ENCODE data around the gene NT5E.

The NT5E gene

GRCh38 chr6:85404564-85405174, 45.2 kb upstream of the NT5E start:
- 0 out of 2 replicates have a peak, but pooled peaks have one; percentile 13 for TF ChIP-seq CTCF (conservative IDR thresholded peaks at IDR 0.05; ENCODE audit: low read length)
- DNase-seq (ENCODE audit: low read depth): peak; percentile 93
- no peak overlapping the region for H3K4me3 ChIP-seq (ENCODE audit: low read length)

- no peak overlapping the region for H3K4me3 ChIP-seq (ENCODE audit: low read length)
Measured at GRCh38 chr6:85405175-85405852, 44.6 kb upstream of the NT5E start.

GRCh38 chr6:85405853-85406198, 44.1 kb upstream of the NT5E start:
- no peak overlapping the region for H3K4me3 ChIP-seq (ENCODE audit: low read length)
- DNase-seq (ENCODE audit: low read depth): no peak
- no peak for TF ChIP-seq CTCF (conservative IDR thresholded peaks at IDR 0.05; ENCODE audit: low read length)

More at GRCh38 chr6:85405175-85405852, 44.6 kb upstream of the NT5E start:
- TF ChIP-seq CTCF (conservative IDR thresholded peaks at IDR 0.05; ENCODE audit: low read length): no peak
- no peak for DNase-seq (ENCODE audit: low read depth)

DNA sequence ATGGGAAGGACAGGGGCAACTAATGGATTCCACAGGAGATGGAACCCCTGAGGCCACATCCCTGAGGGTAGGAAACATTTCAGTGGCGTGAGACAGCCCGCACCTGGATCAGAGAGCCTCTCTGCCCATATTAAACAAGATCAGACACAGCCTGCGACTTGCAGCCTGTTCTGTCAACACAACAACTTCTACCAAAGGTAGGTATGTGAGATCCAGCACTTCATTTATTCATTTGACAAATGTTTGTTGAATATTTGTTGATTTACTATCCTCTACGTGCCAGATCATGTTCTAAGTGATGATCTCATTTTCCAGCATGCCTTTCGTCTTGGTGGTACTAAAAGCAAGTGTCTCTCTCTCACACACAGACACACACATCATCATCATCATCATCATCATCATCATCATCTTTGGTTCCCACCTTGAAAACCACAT, 43.2 kb upstream of the NT5E start:
- TF ChIP-seq CTCF (conservative IDR thresholded peaks at IDR 0.05; ENCODE audit: low read length): no peak
- no peak overlapping the region for H3K4me3 ChIP-seq (ENCODE audit: low read length)
- no peak for DNase-seq (ENCODE audit: low read depth)

DNA sequence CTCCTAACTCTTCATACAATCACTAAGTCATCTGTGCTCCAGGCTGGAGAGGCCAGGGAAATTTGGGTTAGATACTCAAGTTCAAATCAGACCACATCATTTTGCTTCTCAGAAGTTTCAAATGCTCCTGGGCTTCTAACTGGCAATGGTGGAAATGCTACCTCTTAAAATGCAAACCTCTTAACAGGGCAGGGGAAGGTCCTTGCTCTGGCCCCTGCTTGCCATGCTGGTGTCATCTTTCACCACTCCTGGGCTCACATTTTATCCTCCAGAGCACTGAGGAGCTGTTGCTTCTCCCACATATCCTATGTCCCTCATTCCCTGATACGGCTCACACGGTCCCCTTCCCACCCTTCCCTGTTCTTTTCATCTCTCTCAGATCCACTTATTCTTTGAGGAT, 41.8 kb upstream of the NT5E start:
- TF ChIP-seq CTCF (conservative IDR thresholded peaks at IDR 0.05; ENCODE audit: low read length): no peak
- H3K4me3 ChIP-seq (ENCODE audit: low read length): no peak overlapping the region
- no peak for DNase-seq (ENCODE audit: low read depth)

GRCh38 chr6:85412911-85413430, 36.9 kb upstream of the NT5E start:
- TF ChIP-seq CTCF (conservative IDR thresholded peaks at IDR 0.05; ENCODE audit: low read length): no peak
- DNase-seq (ENCODE audit: low read depth): peak; percentile 83
- no peak overlapping the region for H3K4me3 ChIP-seq (ENCODE audit: low read length)

DNA sequence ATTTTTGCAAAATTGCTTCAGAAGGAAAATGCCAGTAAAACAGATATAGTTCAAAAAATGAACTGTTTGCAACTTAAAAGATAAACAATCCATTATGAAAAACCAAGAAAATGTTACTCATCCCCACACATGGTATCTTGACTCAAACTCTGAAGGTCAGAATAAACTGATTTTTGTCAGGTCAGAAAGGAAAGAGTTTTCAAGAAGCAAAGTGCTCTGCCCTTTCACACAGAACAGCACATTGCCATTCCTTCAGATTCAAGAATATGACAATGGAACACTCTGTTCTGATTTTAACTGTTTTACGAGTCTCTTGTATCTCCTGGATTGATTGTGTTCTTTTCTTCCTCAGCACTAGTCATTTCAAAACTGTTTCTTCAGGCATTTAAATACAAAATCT, 33.8 kb upstream of the NT5E start:
- DNase-seq (ENCODE audit: low read depth): peak; percentile 38
- TF ChIP-seq CTCF (conservative IDR thresholded peaks at IDR 0.05; ENCODE audit: low read length): no peak
- no peak overlapping the region for H3K4me3 ChIP-seq (ENCODE audit: low read length)

All from AG10803 (cell line).